ENCODE results near the gene UBE3B. TPM values are rescaled to one million over a fixed set of nuclear protein-coding genes. Genes with fewer than 3 reads are reported as not detected.

UBE3B gene, protein sequence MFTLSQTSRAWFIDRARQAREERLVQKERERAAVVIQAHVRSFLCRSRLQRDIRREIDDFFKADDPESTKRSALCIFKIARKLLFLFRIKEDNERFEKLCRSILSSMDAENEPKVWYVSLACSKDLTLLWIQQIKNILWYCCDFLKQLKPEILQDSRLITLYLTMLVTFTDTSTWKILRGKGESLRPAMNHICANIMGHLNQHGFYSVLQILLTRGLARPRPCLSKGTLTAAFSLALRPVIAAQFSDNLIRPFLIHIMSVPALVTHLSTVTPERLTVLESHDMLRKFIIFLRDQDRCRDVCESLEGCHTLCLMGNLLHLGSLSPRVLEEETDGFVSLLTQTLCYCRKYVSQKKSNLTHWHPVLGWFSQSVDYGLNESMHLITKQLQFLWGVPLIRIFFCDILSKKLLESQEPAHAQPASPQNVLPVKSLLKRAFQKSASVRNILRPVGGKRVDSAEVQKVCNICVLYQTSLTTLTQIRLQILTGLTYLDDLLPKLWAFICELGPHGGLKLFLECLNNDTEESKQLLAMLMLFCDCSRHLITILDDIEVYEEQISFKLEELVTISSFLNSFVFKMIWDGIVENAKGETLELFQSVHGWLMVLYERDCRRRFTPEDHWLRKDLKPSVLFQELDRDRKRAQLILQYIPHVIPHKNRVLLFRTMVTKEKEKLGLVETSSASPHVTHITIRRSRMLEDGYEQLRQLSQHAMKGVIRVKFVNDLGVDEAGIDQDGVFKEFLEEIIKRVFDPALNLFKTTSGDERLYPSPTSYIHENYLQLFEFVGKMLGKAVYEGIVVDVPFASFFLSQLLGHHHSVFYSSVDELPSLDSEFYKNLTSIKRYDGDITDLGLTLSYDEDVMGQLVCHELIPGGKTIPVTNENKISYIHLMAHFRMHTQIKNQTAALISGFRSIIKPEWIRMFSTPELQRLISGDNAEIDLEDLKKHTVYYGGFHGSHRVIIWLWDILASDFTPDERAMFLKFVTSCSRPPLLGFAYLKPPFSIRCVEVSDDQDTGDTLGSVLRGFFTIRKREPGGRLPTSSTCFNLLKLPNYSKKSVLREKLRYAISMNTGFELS
- 12.4 to 14.6 TPM (median 13.3 TPM) in 5 replicates for total RNA-seq (2022; extraction: Qiagen RNA extraction; ENCODE audit: low read depth)

DNA sequence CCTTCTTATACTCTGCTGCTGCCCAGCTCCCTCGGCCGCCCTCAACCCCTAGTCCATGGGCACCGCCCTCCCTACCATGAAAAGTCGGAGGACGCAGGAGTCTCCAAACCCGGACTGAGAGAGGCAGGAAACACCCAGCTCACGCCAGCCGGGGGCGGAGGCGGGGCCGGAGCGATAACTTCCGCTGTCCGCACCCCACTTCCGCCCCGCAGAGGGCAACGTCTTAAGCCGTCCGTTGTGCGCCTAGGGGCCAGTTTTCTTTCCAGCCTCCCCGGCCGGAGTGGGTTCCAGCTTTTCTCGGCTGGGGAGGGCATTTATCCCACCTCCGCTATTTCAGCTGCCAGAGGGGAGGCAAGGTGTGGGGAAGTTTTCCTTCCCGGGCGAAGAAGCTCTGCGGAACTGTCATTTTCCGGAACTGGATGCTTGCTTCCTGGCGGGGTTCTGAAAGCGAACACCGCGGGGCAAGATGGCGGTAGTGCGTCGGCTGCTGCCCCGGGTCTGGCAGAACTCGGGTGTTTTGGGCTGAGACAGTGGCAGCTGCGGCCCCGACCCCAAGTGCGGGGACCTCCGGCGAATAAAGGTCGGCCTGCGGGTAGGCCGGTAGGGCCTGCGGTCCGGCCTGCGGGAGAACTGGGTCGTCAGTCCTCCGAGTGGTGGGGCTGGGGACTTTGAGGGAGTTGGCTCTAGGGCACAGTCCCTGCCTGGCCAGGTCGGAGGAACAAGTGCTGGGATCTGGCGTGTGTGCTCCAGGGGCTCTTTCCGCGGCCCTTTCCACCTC lies at the start of gene UBE3B, which contains the start of gene KCTD10:
Gene UBE3B (plus strand): TSS at position 450 of the 778 bp plus-strand sequence. CDS start 5,918 bp downstream, outside the sequence.
Gene KCTD10 (minus strand): TSS at position 116 of the 778 bp plus-strand sequence. CDS start 38 bp downstream, at position 78.

DNA sequence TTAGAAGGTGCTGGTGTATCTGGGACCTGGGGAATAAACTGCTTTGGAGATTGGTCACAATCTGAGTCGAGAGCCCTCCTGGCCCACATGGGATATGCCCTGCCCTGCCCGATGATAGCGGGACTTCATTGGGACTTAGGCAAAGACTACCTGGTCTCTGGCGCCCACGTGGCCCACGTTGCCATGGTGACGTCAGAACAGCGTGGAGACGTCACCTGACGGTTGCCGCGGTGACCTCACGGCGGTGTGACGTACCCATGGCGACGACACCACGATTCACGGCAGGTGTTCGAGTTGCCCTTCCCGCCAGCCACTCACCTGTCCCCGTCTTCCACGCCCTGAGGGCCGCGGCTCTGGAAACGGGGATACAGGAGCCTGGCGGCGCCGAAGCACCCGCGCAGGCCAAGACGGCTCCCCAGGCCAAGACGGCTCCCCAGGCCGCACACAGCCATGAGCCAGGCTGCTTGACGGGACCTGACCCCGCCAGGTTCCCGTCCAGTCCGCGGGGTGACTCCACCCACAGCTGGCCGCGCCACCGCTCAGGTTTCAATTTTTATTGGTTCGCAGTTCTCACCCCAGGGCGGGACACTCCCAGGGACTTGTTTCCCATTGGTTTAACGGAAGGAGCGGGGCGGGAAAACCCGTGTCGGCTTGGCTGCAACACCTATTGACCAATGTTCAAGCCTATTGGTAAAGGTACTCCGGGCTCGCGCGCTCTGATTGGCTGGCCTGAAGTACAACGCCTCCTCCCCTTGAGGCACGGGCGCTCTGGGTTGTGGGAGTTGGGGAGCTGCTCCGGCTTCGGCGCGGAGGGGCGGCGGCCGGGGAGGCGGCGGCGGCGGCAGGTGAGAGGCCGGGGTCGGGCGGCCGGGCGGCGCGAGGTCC lies 95.8 kb downstream of the UBE3B start, which contains the start of the genes MMAB and MVK:
Gene MMAB (minus strand): TSS at position 476 of the 885 bp plus-strand sequence. CDS start 24 bp downstream, at position 452.
Gene MVK (plus strand): TSS at position 766 of the 885 bp plus-strand sequence. CDS start 1,029 bp downstream, outside the sequence.

Other genes starting within 250 kb of the UBE3B start
- 0.03 to 0.08 TPM (median 0.06 TPM) in 4 of 5 replicates, not detected in the other for gene FOXN4, start 168.3 kb upstream of the UBE3B start, total RNA-seq (2022; extraction: Qiagen RNA extraction; ENCODE audit: low read depth)
- not detected in 5 replicates for gene MYO1H, start 129.7 kb upstream of the UBE3B start, total RNA-seq (2022; extraction: Qiagen RNA extraction; ENCODE audit: low read depth)
- 45.7 to 58.4 TPM (median 47.7 TPM) in 5 replicates for gene KCTD10, start 334 bp upstream of the UBE3B start, total RNA-seq (2022; extraction: Qiagen RNA extraction; ENCODE audit: low read depth)
- 27.9 to 34.8 TPM (median 30.8 TPM) in 5 replicates for gene MMAB, start 95.9 kb downstream of the UBE3B start, total RNA-seq (2022; extraction: Qiagen RNA extraction; ENCODE audit: low read depth)
- 6.2 to 9.2 TPM (median 9.1 TPM) in 5 replicates for gene MVK, start 96.2 kb downstream of the UBE3B start, total RNA-seq (2022; extraction: Qiagen RNA extraction; ENCODE audit: low read depth)
- 3.5 to 5.7 TPM (median 5.1 TPM) in 5 replicates for gene FAM222A, start 236.2 kb downstream of the UBE3B start, total RNA-seq (2022; extraction: Qiagen RNA extraction; ENCODE audit: low read depth)